Fibroblast of skin of right biceps (primary cell): ENCODE results near the gene CLASP1.
"Not testable (repeated sequence)": the region's sequence is repeated elsewhere in the genome, so short reads cannot be mapped to it uniquely, and the experiment has no call there.

Experiments used
- DNase-seq: peaks from one replicate; pipeline ENCODE4 v3.0.0-alpha.2; 2013

The CLASP1 gene

DNA sequence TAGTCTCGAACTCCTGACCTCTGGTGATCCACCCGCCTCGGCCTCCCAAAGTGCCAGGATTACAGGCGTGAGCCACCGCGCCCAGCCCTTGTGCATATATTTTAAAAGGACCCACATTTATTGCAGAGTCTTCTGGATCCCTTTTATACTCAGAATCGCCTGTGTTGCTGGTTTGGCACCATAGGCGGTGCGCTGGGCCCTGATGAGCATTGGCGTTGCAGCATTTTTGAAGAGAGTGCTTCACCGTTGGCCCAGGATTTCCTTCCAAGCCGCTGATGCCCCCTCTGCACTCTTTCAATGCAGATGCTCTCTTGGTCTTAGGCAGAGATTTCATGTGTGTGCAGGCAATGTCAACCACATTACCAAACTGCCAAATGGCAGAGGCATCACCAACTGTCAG, 350.8 kb downstream of the CLASP1 start:
- no peak for DNase-seq

DNA sequence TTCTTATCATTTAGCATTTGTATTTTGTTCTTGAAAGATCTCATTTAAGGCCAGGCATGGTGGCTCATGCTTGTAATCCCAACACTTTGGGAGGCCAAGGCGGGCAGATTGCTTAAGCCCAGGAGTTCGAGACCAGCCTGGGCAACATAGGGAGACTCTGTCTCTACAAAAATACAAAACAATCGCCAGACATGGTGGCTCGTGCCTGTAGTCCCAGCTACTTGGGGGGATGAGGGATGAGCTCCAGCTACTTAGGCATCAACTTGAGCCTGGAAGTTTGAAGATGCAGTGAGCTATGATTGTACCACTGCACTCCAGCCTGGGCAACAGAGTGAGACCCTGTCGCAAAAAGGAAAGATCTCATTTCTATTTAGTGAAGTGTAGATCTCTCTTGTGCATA, 351.4 kb downstream of the CLASP1 start:
- not testable (repeated sequence) for DNase-seq

DNA sequence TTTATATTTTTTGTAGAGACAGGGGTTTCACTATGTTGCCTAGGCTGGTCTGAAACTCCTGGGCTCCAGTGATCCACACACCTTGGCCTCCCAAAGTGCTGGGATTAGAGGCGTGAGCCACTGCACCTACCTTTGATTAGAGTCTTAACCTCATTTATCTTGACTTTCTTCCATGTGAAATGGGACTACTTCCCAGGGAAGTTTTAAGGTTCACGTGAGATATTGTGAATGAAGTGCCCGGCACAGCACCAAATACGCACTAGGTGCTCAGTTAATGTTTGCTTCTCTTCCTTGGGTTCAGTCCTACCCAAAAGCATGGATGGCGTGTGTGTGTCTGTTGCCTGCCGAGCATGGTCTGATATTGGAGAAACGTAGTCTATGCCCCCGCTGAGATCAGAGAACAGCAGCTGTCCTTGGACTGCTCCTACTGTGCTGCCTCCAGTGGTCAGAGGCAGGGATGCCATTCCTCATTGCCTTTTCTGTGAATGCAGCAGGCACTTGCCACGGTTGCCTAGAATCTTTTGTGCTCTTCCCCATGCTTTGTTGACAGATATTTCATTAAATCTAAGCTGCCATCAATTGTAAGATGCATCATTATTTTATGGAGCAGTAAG, 351.9 kb downstream of the CLASP1 start:
- DNase-seq: peak; percentile 4

DNA sequence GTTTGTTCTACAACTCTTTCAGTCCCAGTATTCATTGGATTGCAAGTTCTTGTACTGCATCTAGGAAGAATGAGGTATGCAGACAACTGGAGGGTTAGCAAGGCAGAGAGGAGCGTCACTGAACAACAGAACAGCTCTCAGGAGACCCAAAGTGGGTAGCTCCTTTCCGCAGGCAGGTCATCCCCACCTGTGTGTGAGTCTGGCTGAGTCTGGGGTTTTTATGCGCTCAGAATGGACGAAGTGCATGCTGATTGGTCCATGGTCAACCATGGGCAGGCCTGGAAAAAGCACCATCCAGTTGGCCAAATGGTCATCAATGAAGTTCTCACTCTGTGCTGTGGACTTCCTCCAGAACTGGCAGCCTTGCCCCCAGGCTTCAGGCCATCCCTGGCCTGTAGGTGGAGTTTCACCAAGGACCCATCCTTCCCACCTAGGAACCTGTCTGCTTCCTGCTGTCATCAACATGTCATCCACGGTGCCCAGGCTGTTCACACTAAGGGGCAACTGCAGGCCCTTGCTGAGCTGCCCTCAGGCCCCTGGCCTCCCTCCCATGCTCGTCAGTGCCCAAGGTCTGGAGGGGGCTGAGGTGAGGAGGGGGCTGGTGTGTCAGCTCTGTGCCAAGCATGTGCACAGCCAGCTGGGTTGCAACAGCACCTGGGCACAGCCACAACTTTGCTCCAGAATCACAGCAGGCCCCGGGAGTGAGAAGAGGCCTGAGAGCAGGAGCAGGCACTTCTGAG, 353.2 kb downstream of the CLASP1 start:
- no peak for DNase-seq

DNA sequence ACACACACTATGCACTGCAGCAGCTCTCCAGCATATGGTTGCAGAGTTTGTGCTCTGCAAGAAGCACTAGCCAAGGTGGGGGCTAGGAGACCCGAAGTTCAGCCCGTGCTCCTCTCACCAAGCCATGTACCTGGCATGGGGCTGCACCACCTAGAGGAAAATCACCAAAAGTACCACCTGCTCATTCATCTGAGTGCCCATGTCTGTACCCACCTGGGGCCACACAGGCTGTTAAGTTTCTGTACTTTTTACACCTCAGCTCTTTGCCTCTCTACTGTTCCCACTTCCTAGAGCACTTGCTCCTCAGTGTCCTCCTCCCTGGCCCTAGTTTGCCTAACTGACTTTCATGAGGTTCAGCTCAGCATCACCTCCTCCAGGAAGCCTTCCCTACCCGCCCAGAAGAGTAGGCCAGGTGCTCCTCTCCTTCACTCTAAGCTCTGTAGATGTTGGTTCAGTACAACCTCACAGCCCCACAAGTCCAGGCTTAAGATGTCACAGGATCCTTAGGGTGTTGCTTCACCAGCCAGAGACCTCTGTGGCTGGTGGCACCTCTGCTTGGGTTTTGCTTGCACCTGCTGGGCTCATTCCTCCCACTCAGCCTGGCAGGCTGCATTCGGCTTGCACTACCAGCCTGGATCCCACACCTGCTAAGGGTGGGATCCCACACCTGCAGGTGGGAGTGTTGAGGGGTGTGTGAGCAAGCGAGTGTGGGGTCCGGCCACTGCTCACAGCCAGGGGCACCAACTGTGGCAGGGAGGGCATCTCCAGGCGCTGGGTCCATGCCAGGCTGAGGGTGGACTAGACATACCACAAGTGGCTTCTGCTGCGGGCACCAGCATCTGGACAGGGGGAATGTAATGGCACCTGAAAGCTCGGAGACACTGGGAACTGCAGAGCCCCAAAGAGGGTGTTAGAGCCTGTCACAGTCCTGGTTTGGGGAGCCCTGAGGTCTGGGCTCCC, 354.1 kb downstream of the CLASP1 start:
- DNase-seq: no peak

DNA sequence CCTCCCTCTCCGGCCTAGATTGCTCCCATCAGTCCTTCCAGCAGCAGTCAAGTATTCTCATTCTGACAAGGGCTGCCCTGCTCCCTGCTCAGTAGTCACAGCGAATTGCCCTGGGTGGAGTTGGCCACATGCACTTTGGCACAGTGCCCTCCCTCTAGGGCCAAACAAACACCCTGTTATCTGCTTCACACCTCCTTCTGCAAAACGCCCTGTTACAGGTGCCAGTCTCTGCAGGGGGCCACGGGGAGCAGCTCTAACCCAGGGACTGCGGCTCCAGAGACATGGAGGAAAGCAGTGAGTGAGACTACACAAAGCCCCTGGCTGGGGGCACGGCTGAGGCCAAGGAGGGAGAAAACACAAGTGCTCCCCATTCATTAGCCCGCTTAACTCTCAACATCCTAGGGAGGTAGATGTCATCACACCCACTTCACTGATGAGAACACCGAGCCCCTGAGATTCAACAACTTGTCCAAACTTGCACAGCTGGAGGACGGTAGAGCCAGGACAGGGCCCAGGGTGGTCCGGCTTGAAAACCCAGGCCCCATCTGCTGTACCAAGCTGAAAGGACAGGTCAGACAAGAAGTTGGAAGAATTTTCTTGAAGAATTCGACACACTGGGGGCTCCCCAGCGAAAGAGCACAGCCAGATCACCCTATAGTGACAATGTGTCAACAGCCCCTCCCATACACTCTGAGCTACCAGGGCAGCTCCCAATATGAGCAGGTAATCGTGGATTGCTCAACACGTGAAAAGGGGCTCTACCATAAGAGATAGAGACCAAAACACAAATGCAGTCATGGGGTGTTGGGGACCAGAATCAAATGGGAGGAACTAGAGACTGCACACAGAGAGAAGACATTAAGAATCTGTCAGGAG, 355.6 kb downstream of the CLASP1 start:
- no peak for DNase-seq

DNA sequence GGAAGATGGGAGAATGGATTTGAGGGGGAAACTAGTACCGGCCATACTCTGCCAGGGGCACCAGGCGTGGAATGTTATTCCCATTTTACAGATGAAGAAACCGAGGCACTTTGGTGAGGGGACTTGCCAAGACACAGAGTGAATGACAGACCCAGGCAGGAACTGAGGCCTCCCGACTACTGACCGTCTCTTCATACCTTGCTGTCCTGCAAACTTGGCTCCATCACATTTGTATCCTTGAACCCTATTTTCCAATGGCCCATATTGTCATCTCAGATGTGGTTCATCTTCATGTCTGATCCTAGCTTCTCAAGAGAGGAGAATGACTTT, 358.0 kb downstream of the CLASP1 start:
- no peak for DNase-seq

DNA sequence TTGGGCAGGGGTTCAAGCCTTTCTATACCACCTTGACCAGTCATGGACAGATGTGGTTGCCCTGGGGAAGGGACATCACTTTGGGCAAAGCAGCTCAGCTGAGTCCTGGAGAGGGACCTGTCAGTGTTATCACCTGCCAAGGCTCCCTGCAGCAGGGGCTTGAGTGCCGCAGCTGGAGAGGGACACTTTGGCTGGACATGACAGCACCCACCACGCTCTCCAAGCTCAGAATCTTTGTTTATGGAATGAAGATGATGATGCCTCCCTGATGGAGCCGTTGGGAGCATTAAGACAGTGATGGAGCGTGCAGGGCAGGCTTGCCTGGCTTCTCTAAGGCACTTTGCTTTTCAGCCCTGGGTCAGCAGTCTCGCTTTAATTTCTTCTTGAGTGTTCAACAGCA, 360.0 kb downstream of the CLASP1 start:
- no peak for DNase-seq

DNA sequence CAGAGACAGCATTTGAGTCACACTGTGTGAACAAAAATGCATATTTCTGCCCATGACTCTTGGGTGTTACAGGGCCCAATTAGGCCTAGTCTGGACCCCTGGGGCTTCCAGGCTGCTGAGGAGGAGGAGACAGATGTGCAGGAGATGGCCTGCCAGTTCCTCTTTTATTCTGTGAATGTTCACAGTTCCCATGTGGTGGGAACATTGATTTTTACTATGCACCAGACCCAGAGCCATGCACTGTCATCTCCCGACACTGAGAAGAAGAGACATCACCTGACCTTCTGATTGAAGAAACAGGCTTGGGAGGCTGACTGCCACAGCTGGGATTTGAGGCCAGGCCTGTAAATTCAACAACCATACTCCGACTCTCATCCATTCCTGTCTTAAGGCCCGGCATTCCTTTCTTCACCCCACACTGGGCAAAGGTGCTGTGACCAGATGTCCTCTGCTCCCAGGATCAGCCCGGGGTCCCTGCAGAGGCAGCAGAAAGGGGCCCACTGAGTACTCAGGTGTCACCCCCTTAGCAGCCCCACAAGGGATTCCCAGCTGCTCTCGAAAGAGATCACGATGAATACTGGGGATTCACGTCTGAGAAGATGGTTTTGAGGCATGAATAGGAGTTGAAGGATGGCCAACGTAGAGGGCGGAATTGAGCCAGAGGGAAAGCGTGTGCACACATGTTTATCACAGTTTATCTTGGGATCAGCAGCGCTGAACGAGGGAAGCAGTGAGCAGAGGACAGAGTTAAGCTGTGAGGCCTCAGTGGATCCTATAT, 360.6 kb downstream of the CLASP1 start:
- DNase-seq: no peak

DNA sequence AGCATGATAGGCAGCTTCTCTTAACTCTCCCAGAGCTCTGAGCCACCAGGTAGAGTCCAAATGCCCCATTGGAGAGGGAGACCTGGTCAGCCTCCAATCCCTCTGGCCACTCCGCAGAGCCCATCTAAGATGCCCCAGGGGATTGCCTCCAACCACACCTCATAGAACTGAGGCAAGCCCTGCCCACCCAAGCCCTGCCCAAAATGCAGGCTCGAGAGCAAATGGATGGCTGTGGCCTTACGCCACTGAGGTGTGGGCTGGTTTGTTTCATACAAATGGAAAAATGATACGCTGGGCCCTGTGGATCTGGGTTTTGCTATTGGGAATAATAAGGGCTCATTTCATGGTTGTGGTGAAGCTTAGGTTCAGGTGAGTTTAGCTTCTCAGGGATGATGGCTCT, 361.3 kb downstream of the CLASP1 start:
- DNase-seq: no peak
